Neural progenitor cell (in vitro differentiated cells): ENCODE results near the gene MTFR2.

Experiments
- CTCF ChIP-seq: fragments of 200-600 bp; sonication (generic); IDR thresholded peaks from 2 replicates; pipeline ENCODE4 v1.5.1; 2017; ENCODE audit warnings: antibody characterized with exemption, mild to moderate bottlenecking
- EZH2 ChIP-seq: fragments of 200-600 bp; sonication (generic); IDR thresholded peaks from 2 replicates; pipeline ENCODE4 v1.6.1; 2017; ENCODE audit warnings: antibody characterized with exemption, mild to moderate bottlenecking, moderate library complexity
- EZH2phosphoT487 ChIP-seq: fragments of 200-600 bp; sonication (generic); IDR thresholded peaks from 2 replicates; pipeline ENCODE4 v1.6.1; 2017; ENCODE audit warnings: antibody characterized with exemption

- no peak for TF ChIP-seq CTCF
- TF ChIP-seq EZH2, result peak; percentile 33
- TF ChIP-seq EZH2phosphoT487, result no peak
Measured at GRCh38 chr6:136289579-136290409, 39.7 kb upstream of the MTFR2 start, which contains the start of gene BCLAF1.
